Testis (tissue), 3 donors: ENCODE measurements around the gene ADAMTS20. TPM values are rescaled to one million over a fixed set of nuclear protein-coding genes. Genes with fewer than 3 reads are reported as not detected.

Experiments
- DNase-seq: peaks from one replicate; pipeline ENCODE4 v3.0.0-alpha.2; 2019
- H3K27ac ChIP-seq, 2 donors: fragments of 200-600 bp; sonication (generic); one replicate each; pipeline ENCODE4 v1.5.1; 2019
- H3K27me3 ChIP-seq: fragments of 200-600 bp; sonication (generic); one replicate; pipeline ENCODE4 v1.5.1; 2019
- H3K36me3 ChIP-seq: fragments of 200-600 bp; sonication (generic); one replicate; pipeline ENCODE4 v1.5.1; 2017; ENCODE audit warnings: low read depth; ENCODE audit errors: missing control alignments
- H3K4me1 ChIP-seq: fragments of 200-600 bp; sonication (generic); one replicate; pipeline ENCODE4 v1.5.1; 2019
- H3K4me3 ChIP-seq, 2 donors: fragments of 200-600 bp; sonication (generic); one replicate each; pipeline ENCODE4 v1.5.1; 2017 to 2019
- H3K9me3 ChIP-seq: fragments of 200-600 bp; sonication (generic); one replicate; pipeline ENCODE4 v1.5.1; 2017
- POLR2A ChIP-seq: fragments of 450-650 bp; IDR thresholded peaks from one replicate; pipeline ENCODE4 v1.6.1; 2017; ENCODE audit warnings: antibody characterized with exemption, mild to moderate bottlenecking, moderate library complexity
- WGBS, 2 donors: methylation state at CpG; one replicate each; pipeline ENCODE4 v1.1.5; 2018; 5-methylcytosine and 5-hydroxymethylcytosine counted together
- intact Hi-C: fragments of 100-400 bp; cut with DNase I; formaldehyde crosslinking; loops from one replicate; pipeline ENCODE4 v1.15.1; 2023; ENCODE audit warnings: low total_unique reads
- polyA plus RNA-seq: library from polyadenylated mRNA; stranded (reverse); fragments of 350-450 nt; fragmentation: Illumina TruSeq; extraction: RNeasy Lipid Tissue Mini Kit (QIAGEN cat#74804); gene quantifications from one replicate; pipeline ENCODE4 v1.2.3, GENCODE V29; 2014; ENCODE audit warnings: low read depth, low replicate concordance; ENCODE audit not compliant: insufficient read depth
- total RNA-seq, 2 donors: library from RNA; depleted of rRNA; stranded (reverse); fragments of >200 nt; gene quantifications; one replicate each; pipeline ENCODE4 v1.2.3, GENCODE V29; 2016
- TF ChIP-seq, protein P1 (sequence below), 3 experiments: fragments of 450-650 bp in 2 of 3; fragments of 200-600 bp in 1 of 3; sonication (generic) in 1 of 3; IDR thresholded peaks; one replicate each; pipeline ENCODE4 v1.5.1; 2016 to 2019; ENCODE audit warnings: antibody characterized with exemption in 3 of 3, mild to moderate bottlenecking in 2 of 3, moderate library complexity in 1 of 3

The ADAMTS20 gene
- total and polyA plus RNA-seq, 3 donors from 2014 or later = 0.26 to 1.5 (median 1.1) TPM

DNA sequence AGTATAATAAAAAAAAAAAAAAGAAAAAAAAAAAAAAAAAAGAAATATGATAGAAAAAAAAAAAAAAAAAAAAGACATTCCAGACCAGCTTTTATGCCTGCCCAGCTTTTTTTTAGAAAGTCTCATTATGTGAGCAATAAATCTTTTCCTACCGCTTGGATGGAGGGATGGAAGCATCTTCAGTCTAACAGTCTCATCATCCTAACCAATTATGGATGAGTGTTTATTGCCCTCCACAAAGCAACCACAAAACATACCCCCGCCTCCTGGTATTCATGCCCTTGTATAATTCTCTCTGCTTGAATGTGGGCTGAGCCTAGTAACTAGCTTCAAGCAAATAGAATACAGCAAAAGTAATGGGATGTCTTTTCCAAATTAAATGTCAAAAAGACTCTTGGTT is 33.7 kb upstream of the ADAMTS20 start:
- TF ChIP-seq, protein P1, sequence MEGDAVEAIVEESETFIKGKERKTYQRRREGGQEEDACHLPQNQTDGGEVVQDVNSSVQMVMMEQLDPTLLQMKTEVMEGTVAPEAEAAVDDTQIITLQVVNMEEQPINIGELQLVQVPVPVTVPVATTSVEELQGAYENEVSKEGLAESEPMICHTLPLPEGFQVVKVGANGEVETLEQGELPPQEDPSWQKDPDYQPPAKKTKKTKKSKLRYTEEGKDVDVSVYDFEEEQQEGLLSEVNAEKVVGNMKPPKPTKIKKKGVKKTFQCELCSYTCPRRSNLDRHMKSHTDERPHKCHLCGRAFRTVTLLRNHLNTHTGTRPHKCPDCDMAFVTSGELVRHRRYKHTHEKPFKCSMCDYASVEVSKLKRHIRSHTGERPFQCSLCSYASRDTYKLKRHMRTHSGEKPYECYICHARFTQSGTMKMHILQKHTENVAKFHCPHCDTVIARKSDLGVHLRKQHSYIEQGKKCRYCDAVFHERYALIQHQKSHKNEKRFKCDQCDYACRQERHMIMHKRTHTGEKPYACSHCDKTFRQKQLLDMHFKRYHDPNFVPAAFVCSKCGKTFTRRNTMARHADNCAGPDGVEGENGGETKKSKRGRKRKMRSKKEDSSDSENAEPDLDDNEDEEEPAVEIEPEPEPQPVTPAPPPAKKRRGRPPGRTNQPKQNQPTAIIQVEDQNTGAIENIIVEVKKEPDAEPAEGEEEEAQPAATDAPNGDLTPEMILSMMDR (IDR thresholded peaks at IDR 0.05) = no peak
- no peak for TF ChIP-seq POLR2A
- no peaks in the 10 kb centered on the region for H3K4me1 ChIP-seq
- no peak for DNase-seq
- no peaks in the 10 kb centered on the region for H3K27me3 ChIP-seq
- H3K36me3 ChIP-seq = no peaks in the 10 kb centered on the region
- no peak overlapping the region for H3K27ac ChIP-seq
- intact Hi-C loops = no loop called here
- no peak overlapping the region for H3K4me3 ChIP-seq
- WGBS, 2 donors = 70 to 71% methylated on average over 2 of the region's 2 CpGs
- no peaks in the 10 kb centered on the region for H3K9me3 ChIP-seq

DNA sequence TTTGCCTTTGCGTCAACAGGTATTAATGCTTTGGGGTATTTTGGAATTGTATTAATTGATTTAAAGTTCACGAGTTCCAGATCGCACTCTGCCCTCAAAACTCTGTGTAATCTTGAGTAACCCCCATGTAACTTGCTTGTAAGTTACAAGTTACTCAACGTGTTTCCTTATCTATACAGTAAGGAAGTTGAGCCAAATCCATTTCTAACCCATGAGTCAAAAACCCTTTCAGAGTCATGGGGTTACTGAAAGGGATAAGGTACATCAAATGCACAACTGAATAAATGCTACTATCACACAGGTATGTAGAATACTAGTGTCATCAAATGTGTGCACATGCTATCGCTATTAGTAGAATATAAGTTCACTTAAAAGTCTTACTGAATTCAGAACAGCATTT is 28.6 kb upstream of the ADAMTS20 start:
- DNase-seq = no peak
- TF ChIP-seq POLR2A = no peak
- TF ChIP-seq, protein P1 (IDR thresholded peaks at IDR 0.05) = no peak
- intact Hi-C loops = no loop called here

DNA sequence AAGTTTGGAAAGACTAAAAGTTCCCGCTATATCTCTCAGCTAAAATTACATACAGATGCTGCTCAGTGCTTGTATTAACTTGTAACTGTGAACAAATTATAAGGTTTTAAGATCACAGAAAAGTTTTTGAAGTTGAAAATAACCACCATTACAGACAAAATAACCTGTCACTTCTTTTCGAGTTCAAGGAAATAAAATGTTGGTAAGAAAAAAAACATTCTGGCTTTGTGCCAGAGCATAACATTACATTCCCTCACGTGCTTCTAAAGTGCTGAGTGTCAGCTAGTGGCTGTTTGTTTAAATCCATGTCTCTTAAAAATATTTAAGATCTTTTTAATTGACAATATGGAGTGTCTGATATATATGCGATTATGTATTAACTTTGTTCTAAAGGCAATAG is 27.2 kb upstream of the ADAMTS20 start:
- Histone ChIP-seq H3K9me3 (no peaks in the 10 kb centered on the region), H3K27ac (no peak overlapping the region), H3K4me3 (no peak overlapping the region), H3K27me3 (no peaks in the 10 kb centered on the region), H3K36me3 (no peaks in the 10 kb centered on the region), H3K4me1 (no peaks in the 10 kb centered on the region)
- intact Hi-C loops = no loop called here
- WGBS, 2 donors = 47 to 48% methylated on average over 4 of the region's 4 CpGs
- DNase-seq = no peak
- TF ChIP-seq, protein P1 (IDR thresholded peaks at IDR 0.05) = no peak
- TF ChIP-seq POLR2A = no peak

More for the DNA sequence above, 28.6 kb upstream of the ADAMTS20 start:
- no peaks in the 10 kb centered on the region for H3K4me1 ChIP-seq
- H3K27me3 ChIP-seq = no peaks in the 10 kb centered on the region
- no peak overlapping the region for H3K4me3 ChIP-seq
- WGBS, 2 donors = 74 to 89% methylated on average over 5 of the region's 5 CpGs
- no peak overlapping the region for H3K27ac ChIP-seq
- no peaks in the 10 kb centered on the region for H3K9me3 ChIP-seq
- H3K36me3 ChIP-seq = no peaks in the 10 kb centered on the region

DNA sequence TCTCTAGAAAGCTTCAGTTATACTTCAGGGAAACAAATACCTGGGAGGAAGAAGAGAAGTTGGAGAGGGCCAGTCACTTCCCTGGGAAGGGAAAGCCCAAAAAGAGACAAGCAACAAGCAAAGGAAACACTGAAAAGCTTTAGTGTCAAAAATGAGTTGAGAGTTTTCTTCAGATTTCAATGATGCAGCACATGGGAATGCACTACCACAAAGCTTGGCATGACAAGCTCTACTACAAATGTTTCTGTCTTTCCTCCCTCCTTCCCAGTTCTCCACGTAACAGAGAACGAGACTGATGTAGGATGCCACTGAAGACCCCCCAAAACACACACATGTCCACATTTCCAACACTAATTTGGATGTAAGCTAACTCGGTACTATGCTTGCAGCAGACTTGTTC is 26.8 kb upstream of the ADAMTS20 start:
- 45 to 58% methylated on average over 3 of the region's 3 CpGs for WGBS, 2 donors
- intact Hi-C loops = no loop called here

DNA sequence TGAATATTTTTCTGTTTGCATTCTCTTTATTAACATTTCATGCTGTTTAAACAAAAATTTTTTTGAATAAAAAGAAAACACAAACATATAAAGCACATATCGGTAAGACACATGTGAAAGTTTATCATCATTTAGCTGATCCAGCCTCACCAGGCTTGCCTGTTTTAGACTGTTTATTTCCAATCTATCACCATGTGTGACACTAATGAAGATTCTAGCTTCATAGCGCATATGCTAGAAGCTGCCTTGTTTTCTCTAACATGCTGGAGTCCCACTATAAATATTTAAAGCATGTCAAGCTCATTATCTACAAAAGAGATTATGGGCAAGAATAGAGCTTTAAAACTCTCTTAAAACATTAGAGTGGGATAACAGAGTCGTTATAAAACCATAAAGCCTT is 25.4 kb upstream of the ADAMTS20 start:
- no peak for TF ChIP-seq POLR2A
- TF ChIP-seq, protein P1 (IDR thresholded peaks at IDR 0.05) = no peak
- no peaks in the 10 kb centered on the region for H3K27me3 ChIP-seq
- intact Hi-C loops = no loop called here
- H3K9me3 ChIP-seq = no peaks in the 10 kb centered on the region
- no peaks in the 10 kb centered on the region for H3K4me1 ChIP-seq
- DNase-seq = no peak
- no peak overlapping the region for H3K27ac ChIP-seq
- WGBS, 2 donors = 40 to 43% methylated on average over 3 of the region's 3 CpGs
- H3K36me3 ChIP-seq = no peaks in the 10 kb centered on the region
- no peak overlapping the region for H3K4me3 ChIP-seq

More for the DNA sequence above, 26.8 kb upstream of the ADAMTS20 start:
- no peak for TF ChIP-seq POLR2A
- TF ChIP-seq, protein P1 (IDR thresholded peaks at IDR 0.05) = no peak
- no peak overlapping the region for H3K4me3 ChIP-seq
- DNase-seq = no peak
- no peak overlapping the region for H3K27ac ChIP-seq
- no peaks in the 10 kb centered on the region for H3K9me3 ChIP-seq
- no peaks in the 10 kb centered on the region for H3K4me1 ChIP-seq
- H3K27me3 ChIP-seq = no peaks in the 10 kb centered on the region
- H3K36me3 ChIP-seq = no peaks in the 10 kb centered on the region
